Jurkat, Clone E6-1 (cell line): Measurements from ENCODE around the gene CAMP.
"Not testable (repeated sequence)": the region's sequence is repeated elsewhere in the genome, so short reads cannot be mapped to it uniquely, and the experiment has no call there.

Source experiments
- DNase-seq: peaks from one replicate; pipeline ENCODE4 v3.0.0-alpha.2; 2011; ENCODE audit warnings: low read depth, low spot score
- H3K4me3 ChIP-seq: 2 replicates; pipeline ENCODE4 v1.5.1; 2011; ENCODE audit warnings: mild to moderate bottlenecking, low read length, control low read depth, moderate library complexity

Gene CAMP

GRCh38 chr3:48243886-48244285 is 20.6 kb downstream of the CAMP start:
- no peak overlapping the region for H3K4me3 ChIP-seq
- no peak for DNase-seq

DNA sequence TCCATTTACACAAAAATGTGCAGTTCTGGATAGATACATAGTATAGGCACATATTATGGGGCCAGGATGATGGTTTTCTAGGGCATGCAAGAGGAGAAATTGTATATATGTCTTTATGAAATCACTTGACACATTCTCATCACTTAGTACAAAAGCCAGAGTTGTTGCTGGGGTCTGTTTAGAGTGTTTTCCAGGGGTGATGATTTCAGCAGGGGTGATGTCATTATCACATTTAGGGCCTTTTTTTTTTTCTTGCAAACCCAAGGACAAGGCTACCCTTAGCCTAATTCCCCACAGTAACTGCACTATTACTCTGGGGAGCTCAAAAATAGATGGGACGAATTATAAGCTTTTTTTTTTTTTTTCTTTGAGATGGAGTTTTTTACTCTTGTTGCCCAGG is 21.2 kb downstream of the CAMP start:
- DNase-seq = no peak
- H3K4me3 ChIP-seq = no peak overlapping the region

GRCh38 chr3:48245136-48245535 is 21.8 kb downstream of the CAMP start:
- no peak for DNase-seq
- H3K4me3 ChIP-seq = no peak overlapping the region

- DNase-seq = no peak
- no peak overlapping the region for H3K4me3 ChIP-seq
Observed at GRCh38 chr3:48247401-48247811, 24.1 kb downstream of the CAMP start.

- no peak overlapping the region for H3K4me3 ChIP-seq
- DNase-seq = no peak
Observed at GRCh38 chr3:48248095-48248850, 25.0 kb downstream of the CAMP start.

GRCh38 chr3:48256557-48256956 is 33.3 kb downstream of the CAMP start:
- no peak for DNase-seq
- no peak overlapping the region for H3K4me3 ChIP-seq

DNA sequence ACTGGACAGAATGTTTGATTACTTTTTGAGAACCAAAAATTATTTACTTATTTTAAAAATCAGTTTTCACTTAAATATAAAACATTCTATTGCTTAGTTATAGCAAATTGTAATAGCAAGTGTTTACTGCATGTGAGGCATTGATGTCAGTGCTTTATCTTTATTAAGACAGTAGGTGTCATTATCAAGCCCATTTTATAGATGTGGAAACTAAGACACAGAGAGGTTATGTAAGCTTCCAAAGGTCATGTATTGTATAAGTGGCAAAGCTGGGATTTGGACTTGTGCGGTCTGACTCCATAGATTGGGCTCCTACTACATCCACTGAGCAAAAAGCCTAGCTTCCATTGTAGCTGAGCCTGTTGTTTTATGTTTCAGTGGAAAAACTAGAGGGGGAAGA is 35.2 kb downstream of the CAMP start:
- no peak overlapping the region for H3K4me3 ChIP-seq
- DNase-seq = no peak

DNA sequence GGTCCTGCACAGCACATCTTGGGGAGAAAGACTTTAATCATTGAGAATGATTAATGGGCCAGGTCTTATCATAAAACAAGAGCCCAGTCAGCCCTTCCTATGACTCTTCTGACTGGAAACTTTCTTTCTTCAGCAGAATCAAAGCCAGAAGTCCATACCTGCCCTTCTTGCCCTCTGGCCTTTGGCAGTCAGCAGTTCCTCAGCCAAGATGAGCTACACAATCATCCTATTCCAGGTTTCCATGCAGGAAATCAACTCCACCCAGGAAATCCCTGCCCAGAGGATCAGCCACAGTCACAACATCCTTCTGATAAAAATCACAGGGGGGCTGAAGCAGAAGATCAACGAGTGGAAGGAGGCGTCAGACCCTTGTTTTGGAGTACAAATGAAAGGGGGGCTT is 44.5 kb downstream of the CAMP start:
- no peak for DNase-seq
- H3K4me3 ChIP-seq = no peak overlapping the region

DNA sequence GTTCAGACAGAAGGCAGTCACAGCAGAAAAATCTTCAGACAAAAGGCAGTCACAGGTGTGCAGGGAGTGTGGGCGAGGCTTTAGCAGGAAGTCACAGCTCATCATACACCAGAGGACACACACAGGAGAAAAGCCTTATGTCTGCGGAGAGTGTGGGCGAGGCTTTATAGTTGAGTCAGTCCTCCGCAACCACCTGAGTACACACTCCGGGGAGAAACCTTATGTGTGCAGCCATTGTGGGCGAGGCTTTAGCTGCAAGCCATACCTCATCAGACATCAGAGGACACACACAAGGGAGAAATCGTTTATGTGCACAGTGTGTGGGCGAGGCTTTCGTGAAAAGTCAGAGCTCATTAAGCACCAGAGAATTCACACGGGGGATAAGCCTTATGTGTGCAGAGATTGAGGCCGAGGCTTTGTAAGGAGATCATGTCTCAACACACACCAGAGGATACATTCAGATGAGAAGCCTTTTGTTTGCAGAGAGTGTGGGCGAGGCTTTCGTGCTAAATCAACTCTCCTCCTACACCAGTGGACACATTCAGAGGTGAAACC is 45.2 kb downstream of the CAMP start:
- H3K4me3 ChIP-seq = no peak overlapping the region
- DNase-seq = no peak

DNA sequence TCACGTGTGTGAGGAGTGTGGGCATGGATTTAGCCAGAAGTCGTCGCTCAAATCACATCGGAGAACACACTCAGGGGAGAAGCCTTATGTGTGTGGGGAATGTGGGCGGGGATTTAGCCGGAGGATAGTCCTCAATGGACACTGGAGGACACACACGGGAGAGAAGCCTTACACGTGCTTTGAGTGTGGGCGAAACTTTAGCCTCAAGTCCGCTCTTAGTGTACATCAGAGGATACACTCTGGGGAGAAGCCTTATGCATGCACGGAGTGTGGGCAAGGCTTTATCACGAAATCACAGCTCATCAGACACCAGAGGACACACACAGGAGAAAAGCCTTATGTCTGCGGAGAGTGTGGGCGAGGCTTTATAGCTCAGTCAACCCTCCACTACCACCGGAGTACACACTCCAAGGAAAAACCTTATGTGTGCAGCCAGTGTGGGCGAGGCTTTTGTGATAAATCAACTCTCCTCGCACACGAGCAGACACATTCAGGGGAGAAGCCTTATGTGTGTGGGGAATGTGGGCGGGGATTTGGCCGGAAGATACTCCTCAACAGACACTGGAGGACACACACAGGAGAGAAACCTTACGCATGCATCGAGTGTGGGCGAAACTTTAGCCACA is 45.8 kb downstream of the CAMP start:
- no peak for DNase-seq
- H3K4me3 ChIP-seq = no peak overlapping the region

GRCh38 chr3:48269592-48269991 is 46.3 kb downstream of the CAMP start:
- H3K4me3 ChIP-seq = no peak overlapping the region
- no peak for DNase-seq

DNA sequence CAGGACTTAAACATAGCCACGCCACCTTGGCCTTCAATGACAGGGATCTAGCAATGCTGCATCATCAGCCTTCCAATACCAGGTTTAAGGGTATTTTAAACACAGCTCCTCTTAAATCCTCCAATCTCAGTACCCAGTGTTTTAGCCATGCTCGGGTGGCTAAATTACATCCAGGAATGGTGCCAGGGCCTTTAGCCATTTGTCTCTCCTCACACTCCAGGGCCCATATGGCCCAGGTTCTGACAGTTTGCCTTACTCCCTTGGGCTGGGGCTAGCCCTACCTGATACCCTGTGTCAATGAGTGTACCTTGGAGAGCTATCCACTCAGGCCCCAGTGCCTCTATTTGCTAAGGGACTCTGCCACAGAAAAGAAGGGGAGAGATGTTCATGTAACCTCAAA is 47.0 kb downstream of the CAMP start:
- DNase-seq = no peak
- H3K4me3 ChIP-seq = no peak overlapping the region

DNA sequence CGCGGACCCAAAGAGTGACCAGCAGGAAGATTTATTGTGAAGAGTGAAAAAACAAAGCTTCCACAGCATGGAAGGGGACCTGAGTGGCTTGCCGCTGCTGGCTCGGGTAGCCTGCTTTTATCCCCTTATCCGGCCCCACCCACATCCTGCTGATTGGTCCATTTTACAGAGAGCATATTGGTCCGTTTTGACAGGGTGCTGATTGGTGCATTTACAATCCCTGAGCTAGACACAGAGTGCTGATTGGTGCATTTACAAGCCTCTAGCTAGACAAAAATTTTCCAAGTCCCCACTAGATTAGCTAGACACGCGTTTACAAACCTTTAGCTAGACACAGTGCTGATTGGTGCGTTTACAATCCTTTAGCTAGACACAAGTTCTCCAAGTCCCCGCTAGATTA is 47.9 kb downstream of the CAMP start:
- not testable (repeated sequence) for H3K4me3 ChIP-seq, DNase-seq

- no peak for DNase-seq
- no peak overlapping the region for H3K4me3 ChIP-seq
Observed at GRCh38 chr3:48271763-48272498, 48.6 kb downstream of the CAMP start.

DNA sequence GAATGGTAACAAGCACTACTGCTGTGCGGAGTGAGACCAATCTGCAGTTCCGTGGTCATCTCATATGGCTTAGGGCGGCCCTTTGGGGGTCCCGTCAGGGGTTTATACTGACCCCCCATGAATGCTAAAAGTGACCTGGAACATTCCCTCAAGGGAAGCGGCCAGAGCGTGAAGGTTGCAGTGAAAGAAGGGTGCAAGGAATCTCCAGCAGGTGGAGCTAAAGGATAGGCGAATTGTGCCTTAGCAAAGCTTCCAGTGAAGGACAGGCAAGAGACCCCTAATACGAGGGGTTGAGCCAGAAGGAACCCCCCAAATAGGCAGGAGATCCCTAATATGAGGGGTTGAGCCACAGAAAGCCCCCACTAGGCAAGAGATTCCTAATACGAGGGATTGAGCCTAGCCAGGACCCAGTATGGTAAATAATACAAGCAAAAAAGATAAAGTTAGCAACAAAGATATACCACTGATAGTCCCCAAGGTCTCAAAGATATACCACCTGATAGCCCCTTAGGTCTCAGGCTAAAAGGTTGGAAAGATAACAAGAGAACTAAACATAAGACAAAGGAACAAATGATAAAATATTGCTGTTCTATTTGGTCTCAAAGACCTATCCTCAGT is 50.4 kb downstream of the CAMP start:
- DNase-seq = peak; percentile 60
- H3K4me3 ChIP-seq = no peak overlapping the region

DNA sequence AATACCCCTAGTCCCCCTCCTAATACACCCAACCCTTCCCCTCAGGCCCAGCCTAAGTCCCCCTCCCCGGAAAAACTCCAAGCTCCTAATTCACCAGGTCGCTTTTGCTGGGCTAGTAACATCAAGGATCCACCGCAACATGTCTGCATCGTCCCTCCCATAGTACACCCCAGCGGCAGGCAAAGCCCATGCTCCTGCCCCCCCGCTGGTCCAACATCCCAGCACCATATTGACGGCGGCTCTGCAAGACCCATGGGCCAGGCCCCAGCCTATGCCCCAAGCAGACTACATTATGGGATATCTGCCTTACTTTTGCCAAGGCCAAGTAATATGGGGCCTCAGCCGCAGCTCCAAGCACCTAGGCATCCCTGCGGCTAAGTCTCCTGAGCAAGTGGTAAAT is 51.2 kb downstream of the CAMP start:
- H3K4me3 ChIP-seq = no peak overlapping the region
- DNase-seq = no peak
